GM23338 (cell line): ENCODE results near the gene PRELID1.

ENCODE experiments used
- CREB1 ChIP-seq: fragments of 250-450 bp; sonication (Bioruptor Pico); IDR thresholded peaks from 2 replicates; pipeline ENCODE4 v1.5.0; 2020; ENCODE audit warnings: low read depth, mild to moderate bottlenecking, moderate library complexity
- CTCF ChIP-seq, 2 experiments: fragments of 200-600 bp in 1 of 2; sonication (generic) in 1 of 2; conservative IDR thresholded peaks; 2 replicates each; pipeline versions ENCODE4 v1.5.1 to v1.6.1; 2016 to 2017; ENCODE audit warnings: antibody characterized with exemption in 2 of 2, low read depth in 2 of 2, mild to moderate bottlenecking in 2 of 2, moderate library complexity in 1 of 2
- EZH2 ChIP-seq: fragments of 200-600 bp; sonication (generic); IDR thresholded peaks from one replicate; pipeline ENCODE4 v1.8.0; 2017; ENCODE audit warnings: antibody characterized with exemption, mild to moderate bottlenecking, low read depth; ENCODE audit not compliant: unreplicated experiment
- TF ChIP-seq, protein P1 (sequence below): IDR thresholded peaks from one replicate; pipeline ENCODE4 v1.6.1; 2018; ENCODE audit warnings: antibody characterized with exemption; ENCODE audit not compliant: unreplicated experiment

GRCh38 chr5:177313561-177314259 lies 10.1 kb downstream of the PRELID1 start:
- TF ChIP-seq CTCF (conservative IDR thresholded peaks at IDR 0.05; ENCODE audit: low read depth in 2 of 2) (no peak), EZH2 (no peak), CREB1 (CRISPR knock-in tag) (no peak)
- TF ChIP-seq, protein P1, sequence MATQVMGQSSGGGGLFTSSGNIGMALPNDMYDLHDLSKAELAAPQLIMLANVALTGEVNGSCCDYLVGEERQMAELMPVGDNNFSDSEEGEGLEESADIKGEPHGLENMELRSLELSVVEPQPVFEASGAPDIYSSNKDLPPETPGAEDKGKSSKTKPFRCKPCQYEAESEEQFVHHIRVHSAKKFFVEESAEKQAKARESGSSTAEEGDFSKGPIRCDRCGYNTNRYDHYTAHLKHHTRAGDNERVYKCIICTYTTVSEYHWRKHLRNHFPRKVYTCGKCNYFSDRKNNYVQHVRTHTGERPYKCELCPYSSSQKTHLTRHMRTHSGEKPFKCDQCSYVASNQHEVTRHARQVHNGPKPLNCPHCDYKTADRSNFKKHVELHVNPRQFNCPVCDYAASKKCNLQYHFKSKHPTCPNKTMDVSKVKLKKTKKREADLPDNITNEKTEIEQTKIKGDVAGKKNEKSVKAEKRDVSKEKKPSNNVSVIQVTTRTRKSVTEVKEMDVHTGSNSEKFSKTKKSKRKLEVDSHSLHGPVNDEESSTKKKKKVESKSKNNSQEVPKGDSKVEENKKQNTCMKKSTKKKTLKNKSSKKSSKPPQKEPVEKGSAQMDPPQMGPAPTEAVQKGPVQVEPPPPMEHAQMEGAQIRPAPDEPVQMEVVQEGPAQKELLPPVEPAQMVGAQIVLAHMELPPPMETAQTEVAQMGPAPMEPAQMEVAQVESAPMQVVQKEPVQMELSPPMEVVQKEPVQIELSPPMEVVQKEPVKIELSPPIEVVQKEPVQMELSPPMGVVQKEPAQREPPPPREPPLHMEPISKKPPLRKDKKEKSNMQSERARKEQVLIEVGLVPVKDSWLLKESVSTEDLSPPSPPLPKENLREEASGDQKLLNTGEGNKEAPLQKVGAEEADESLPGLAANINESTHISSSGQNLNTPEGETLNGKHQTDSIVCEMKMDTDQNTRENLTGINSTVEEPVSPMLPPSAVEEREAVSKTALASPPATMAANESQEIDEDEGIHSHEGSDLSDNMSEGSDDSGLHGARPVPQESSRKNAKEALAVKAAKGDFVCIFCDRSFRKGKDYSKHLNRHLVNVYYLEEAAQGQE = no peak
